RPMI7951 (cell line): ENCODE data around the gene SSH2. TPM values are rescaled to one million over a fixed set of nuclear protein-coding genes. Genes with fewer than 3 reads are reported as not detected.

Experiments used
- DNase-seq: peaks from one replicate; pipeline ENCODE4 v3.0.0-alpha.2; 2012; ENCODE audit warnings: low read depth
- total RNA-seq: library from RNA; depleted of rRNA; stranded (reverse); fragments of >200 nt; shearing (Covaris generic); gene quantifications from 2 replicates; pipeline ENCODE4 v1.2.3, GENCODE V29; 2014

The SSH2 gene
- total RNA-seq, 1 experiment from 2014 or later = 8.7 TPM

DNA sequence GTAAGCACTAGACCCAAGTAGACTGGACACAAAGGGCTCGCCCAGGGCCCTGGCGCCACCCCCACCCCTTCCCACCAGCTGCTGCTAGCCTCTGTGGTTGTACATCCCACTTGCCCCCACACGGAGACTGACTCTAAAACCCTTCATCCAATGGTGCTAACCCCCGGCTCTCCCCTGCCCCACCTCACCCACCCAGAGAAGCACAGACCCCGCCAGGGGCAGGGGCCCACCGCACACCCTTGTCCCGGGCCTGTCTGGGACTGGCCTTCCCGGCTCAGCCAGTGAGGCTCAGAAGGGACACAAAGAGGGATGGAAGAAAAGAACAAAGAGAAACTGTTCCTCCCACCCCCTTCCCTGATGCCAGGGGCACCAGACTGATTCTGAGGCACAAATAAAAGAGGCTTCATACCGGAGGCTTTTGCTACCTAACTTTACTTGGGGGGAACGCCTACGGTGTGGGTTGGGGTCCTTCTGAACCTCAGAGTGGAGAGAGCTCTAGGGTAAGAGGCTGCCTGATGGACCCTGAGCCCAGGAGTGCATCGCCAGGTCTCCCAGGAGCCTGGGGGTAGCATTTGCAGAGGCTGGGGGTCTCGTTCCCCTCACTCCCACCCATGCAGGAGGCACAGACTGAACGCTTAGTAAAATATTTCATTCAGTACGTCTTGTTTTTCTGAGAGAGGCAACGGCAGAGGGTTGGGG lies 315.5 kb downstream of the SSH2 start:
- no peak for DNase-seq

DNA sequence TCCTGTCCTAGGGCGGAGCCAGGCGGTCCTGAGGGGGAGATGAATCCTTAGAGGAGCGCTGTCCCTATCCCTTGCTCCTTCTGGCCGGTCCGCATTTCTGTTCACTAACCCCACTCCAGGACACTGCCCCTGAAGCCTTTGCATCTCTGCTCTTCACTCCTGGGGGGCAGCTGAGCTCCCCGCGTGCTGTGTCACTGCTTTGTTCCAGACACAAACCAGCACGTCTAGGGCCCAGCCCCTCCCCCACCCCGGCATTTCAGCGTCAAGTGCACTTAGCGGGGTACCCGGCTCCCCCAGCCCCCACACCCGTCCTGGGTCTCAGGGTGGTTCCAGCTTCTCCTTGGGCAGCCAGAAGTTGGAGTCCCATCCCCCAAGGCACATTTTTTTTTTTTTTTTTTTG lies 316.2 kb downstream of the SSH2 start:
- DNase-seq = no peak

DNA sequence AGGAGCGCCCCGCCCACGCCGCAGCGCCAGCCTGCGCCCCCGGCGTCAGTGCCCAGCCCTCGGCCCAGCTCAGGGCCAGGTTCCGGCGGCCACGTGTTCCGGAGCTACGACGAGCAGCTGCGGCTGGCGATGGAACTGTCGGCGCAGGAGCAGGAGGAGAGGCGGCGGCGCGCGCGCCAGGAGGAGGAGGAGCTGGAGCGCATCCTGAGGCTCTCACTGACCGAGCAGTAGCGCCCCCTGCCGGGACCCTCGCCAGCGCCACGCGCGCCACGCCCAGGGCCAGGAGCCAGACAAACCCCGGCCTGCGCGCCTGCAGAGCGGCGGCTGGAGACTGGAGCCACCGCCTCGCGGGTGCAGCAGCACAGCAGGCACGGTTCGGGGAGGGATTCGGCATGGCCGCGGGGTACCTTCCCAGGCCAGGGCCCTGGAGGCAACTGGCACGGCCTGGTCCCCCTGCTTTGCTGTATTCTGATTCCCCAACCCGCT lies 316.6 kb downstream of the SSH2 start:
- no peak for DNase-seq

DNA sequence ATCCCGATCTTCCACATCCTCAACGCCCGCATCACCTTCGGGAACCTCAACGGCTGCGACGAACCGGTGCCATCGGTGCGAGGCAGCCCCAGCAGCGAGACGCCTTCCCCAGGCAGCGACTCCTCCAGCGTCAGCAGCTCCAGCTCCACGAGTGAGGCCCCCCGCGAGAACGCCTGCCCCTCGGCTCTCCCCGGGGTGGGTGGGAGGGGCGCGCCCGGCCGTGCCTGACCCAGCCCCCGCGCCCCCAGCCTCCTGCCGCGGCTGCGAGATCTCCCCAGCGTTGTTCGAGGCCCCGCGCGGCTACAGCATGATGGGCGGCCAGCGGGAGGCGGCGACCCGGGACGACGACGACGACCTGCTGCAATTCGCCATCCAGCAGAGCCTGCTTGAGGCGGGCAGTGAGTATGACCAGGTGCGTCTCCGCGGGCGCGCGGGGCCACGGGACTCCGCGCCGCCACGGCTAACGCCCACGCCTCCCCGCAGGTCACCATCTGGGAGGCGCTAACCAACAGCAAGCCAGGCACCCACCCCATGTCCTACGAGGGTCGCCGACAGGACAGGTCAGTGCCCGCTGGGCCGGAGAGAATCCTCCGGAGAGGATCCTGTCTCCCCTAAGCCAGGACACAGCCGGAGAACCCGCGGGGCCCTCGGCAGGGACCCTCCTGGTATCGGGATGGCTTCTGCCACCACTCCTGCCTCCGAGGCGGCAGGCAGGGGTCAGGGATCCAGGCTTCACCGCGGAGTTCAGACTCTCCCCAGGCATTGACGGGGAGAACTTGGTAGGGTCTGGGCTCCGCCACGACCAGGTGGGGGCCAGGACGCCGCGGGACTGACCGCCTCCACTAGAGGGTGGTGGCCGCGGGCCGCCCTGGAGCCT lies 317.4 kb downstream of the SSH2 start:
- no peak for DNase-seq

DNA sequence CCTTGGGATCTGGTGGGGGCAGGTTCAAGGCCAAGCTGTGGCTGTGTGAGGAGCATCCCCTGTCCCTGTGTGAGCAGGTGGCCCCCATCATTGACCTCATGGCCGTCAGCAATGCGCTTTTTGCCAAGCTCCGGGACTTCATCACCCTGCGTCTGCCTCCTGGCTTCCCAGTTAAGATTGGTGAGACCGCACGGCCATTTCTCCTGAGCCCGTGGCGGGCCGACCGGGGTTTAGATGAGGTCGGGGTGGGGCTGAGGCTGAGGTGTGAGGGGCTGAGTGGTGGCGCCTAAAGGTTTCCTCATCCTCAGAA lies 318.0 kb downstream of the SSH2 start:
- no peak for DNase-seq

DNA sequence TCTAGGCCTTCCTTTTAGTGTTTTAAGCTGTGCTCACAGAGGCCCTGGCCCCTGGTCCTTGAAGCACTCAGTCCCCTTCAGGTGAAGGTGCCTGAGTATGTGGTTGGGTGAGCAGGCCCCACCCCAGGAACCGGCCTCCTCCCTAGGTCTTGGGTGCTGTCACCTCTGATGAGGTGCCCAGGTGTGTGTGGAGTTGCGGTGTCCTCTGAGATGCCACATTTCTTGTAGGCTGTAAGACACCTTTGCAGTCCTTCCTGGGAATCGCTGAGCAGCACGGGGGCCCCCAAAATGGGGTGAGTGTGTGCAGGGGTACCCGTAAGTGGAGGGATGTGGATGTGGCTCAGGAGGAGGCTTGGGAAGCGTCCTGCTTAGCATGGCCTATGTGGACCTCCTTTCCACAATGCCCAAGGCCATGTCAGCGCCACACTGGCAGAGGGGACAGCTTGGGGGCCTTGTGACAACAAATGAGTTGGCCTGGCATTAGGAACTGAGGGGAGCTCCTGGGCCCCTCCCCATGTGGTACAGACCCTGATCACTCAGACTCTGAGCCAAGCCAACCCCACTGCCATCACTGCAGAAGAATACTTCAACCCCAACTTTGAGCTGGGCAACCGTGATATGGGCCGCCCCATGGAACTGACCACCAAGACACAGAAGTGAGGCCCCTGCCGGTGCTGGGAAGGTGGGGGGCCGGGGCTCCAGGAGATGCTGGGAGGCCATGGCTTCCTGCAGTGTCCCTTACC lies 318.5 kb downstream of the SSH2 start:
- no peak for DNase-seq

DNA sequence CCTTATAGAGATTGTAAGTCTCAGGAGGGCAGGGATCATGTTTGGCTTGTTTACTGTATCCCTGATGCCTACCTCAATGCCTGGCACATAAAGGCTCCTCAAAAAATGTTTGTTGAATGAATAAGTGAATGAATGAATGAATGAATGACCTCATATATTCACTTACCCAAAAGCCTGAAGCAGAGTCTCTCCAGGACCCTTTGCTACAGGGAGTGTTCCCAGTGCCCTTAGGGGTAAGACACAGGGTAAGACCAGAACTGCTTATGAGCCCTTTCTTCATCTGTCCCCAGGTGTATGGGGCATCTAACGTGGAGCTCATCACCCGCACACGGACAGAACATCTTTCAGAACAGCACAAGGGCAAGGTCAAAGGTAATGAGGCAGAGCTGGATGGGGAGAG lies 319.6 kb downstream of the SSH2 start:
- no peak for DNase-seq

DNA sequence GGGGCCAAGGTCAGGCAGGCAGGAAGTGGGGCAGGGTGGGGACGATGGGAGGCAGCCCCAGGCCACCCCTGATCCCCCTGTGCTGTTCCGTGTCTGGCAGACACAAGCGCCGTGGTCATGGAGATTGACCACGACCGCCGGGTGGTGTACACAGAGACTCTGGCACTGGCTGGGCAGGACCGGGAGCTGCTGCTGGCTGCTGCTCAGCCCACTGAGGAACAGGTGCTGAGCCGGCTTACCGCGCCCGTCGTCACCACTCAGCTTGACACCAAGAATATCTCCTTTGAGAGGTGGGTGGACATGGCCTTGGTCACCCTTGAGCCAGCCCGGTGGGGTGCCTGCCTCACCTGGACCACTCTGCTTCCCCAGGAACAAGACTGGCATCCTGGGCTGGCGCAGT lies 321.0 kb downstream of the SSH2 start:
- no peak for DNase-seq

DNA sequence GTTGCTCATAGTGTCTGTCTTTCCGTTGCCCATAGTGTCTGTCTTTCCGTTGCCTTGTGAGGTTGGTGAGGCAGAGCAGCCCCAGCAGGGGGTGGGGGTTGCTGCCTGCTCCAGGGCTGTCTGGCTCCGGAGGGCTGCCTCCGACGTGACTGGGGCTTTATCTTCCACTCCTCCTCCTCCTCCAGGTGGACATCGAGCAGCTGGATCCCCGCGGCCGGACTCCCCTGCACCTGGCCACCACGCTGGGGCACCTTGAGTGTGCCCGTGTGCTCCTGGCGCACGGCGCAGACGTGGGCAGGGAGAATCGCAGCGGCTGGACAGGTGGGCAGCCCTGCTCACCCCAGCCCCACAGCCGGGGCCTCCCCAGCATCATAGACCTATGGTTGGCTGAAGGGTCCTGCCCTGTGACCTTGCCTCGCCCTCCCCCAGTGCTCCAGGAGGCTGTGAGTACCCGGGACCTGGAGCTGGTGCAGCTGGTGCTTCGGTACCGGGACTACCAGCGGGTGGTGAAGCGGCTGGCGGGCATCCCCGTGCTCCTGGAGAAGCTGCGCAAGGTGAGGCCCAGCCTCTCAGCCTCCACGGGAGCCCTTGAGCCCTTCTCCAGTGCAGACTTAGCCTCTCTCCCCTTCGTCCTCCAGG lies 322.4 kb downstream of the SSH2 start:
- DNase-seq = no peak

DNA sequence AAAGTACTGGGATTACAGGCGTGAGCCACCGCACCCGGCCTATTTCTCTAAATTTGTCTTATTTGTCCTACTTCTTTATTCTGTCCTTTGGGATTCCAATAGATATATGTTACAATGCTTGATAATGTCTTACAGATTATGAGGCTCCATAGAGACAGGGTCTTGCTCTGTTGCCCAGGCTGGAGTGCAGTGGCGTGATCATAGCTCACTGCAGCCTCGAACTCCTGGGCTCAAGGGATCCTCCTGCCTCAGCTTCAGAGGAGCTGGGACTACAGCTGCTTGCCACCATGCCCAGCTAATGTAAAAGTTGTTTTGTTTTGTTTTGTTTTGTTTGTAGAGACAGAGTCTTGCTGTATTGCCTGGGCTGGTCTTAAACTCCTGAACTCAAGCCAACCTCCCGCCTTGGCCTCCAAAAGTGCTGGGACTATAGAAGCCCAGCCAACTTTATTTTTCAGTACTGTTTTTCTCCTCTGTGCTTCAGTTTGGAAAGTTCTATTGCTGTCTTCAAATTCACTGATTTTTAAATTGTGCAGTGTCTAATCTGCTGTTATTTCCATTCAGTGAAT lies 326.8 kb downstream of the SSH2 start:
- DNase-seq = no peak

DNA sequence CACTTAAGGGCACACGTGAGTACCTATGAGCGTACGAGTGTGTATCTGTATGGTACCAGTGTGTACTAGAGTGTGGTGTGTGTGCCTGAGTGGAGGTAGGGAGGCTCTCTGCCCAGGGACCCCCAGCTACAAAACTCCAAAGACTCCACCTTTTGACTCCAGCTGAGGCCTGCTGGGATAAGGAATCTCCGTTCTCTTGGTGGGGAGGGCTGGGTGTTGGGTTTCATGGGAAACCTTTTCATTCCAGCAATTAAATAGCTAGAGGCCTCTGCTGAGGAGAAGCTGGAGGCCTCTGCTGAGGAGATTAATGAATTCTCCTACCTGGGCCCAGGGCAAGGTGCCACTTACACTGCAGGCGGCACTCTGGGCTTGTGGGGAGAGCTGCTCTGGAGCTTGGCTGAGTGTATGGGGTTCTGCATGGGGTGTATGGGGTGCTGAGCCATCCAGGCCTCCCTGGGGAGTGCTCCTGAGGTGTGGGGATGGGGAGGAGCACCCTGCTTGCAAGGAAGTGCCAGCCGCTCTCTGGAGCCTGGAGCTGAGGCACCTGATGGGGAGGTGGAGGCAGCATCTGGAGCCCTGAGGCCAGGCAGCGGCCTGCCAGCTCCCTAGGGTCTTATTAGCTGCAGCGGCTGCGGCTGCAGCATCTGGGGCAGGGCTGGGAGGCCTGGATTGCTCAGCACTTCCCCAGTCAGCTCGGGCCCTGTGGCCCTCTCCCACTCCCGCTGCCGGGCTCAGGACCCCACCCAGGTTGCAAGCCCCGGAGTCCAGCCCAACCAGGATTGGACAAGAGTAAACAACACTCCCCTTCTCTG lies 332.5 kb downstream of the SSH2 start:
- DNase-seq = no peak

DNA sequence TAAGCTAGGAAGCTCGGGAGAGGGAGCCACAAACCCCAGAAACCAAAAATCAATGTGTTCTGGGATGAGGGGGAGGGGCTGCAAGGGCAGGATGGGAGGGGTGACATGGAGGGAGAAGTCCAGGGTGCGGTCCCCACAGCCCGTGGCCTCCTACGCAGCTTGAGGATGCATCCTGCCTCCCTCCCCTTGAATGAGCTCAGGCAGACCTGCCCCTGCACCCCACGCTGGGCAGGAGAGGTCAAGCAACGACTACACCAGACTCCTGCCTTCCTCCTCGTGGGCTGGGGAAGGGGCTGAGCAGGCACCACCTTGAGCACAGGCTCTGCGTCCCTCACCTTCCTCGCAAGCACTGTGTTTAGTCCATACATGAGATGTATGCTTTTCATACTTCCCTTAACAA lies 333.2 kb downstream of the SSH2 start:
- DNase-seq = no peak

DNA sequence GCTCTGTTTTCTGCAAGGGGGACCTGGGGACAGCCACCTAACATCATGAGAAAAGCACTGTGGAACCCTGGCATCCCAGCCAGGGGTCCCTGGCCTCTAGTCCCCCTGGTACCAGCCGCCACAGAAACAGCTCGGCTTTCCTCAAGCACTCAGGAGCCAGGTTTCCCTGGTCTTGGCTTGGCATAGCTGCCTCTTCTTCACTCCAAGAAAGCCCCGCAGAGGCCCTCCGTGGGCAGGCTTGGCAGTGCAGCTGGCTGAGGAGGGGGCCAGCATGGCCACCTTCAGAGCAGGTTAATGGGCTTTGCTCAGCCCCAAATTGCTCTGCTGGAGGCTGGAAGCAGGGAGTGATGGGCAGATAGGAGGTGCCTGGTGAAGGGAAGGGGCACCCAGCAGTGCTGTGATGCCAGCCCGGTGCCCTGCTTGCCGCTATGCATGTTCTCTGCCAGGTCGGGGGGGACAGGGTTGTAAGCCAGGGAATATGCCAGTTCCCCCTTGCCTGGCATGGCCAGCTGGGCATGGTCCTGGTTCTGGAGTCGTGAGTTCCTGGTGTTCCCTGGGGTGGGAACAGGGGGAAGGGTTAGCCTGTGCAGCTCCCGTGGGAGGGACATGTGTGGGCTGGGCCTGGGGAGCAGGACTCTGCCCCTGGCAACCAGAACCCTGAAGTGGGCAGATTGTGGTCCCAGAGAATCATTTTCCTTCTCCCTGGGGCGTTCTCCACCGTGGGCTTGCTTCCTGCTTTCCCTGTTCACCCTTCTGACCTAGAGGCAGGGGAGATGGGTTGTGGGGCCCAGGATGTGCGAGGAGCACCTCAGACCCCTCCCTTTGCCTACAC lies 333.9 kb downstream of the SSH2 start:
- no peak for DNase-seq

DNA sequence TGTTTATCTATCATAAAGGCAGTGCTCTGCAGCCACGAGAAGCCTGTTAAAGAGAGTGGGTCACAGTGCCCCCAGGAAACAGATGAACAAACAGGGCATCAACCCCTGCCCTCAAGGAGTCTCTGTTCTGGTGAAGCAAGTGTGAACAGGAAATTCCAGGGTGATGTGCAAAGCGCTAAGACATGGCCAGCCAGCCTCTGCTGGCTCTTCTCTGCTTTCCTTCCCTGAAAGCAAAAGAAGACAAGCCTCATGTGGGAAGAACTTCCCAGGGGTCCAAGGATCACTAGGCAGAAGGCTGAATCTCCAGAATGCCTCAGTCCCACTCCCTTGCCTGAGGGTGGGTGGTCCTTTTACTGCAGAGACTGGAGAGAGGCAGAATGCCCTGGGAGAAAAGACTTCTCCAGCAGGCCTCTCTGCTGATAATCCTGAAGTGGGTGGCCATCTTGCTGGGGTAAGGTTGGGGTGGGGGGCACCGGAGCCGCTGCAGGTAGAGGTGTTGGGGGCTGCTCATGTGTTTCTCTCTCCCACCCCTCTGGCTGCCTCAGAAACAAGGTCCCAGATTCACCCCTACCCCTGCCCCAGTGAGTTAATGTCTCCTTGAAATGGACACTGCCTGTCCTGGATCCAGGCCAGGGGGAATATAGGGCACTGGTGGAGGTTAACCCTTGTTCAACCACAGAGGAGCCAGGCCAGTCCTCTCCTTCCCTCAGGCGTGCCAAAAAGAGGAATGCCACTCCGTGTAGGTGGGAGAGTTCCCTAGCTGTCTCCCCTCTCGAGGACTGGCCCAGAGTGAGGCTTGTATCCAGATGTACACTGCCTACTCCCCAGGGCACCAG lies 334.7 kb downstream of the SSH2 start:
- no peak for DNase-seq

DNA sequence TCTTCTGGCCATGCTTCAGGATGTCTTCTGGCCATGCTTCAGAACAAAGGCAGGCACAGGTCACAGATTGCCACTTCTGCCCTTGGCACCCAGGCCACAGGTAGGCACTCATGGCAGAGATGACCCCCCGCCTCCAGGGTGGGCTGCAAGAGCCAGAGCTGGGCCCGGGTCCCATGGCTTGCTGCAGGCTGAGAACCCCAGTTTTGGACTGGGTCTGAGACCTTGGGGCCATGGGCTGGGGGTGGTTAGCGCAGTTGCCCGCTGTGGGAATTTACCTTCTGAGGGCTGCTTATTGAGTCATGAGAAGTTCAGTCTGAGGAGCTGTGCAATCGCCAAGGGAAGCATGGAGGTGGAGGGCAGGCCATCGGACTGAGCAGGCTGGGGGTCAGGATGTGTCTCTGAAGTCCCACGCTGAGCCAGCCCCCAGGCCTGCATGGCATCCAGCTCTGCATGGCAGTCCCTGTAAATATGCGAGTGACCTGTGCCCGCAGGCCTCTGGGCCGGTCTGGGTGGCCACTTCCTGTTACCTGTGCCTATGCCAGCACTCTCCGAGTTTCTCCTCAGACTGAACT lies 335.4 kb downstream of the SSH2 start:
- no peak for DNase-seq

DNA sequence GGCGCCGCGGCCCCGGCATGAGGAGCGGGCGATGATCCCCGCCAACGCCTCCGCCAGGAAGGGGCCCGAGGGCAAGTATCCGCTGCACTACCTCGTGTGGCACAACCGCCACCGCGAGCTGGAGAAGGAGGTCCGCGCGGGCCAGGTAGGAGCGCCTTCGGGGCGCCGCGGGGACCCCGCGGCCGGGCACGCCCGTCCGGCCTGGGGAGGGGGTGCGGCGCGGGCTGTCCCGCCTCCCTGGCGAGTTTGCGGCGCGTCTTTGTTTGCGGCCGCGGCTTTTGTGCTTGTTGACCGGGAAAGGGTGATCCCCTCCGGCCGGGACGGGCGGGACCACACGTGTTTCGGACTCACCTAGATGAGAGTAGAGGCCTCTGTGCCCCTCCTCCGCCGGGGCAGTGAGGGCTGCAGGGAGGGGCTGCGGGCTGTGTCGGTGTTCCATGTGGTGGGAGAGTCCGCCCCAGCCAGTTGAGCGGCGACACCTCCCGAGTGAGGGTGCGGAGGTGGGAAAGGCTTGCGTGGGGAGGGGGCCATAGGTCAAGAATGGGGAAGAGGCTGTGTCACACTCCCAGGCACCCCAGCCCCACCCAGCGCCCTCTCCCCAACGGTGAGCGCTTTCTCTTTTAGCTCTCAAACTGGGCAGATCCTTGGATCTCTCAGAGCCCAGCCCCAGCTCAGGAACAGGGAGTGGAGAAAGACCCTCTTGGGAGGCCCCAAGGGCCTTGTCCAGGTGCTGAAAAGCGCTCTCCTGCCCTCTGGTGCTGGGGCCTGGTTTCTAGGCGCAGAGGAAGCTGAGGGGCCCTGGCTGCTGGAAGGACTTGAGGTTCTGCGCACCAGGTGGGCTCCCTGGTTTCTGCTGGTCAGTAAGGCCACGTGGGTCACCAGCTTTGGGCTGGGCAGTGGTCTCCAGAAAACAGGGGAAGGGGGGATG lies 336.2 kb downstream of the SSH2 start:
- no peak for DNase-seq

DNA sequence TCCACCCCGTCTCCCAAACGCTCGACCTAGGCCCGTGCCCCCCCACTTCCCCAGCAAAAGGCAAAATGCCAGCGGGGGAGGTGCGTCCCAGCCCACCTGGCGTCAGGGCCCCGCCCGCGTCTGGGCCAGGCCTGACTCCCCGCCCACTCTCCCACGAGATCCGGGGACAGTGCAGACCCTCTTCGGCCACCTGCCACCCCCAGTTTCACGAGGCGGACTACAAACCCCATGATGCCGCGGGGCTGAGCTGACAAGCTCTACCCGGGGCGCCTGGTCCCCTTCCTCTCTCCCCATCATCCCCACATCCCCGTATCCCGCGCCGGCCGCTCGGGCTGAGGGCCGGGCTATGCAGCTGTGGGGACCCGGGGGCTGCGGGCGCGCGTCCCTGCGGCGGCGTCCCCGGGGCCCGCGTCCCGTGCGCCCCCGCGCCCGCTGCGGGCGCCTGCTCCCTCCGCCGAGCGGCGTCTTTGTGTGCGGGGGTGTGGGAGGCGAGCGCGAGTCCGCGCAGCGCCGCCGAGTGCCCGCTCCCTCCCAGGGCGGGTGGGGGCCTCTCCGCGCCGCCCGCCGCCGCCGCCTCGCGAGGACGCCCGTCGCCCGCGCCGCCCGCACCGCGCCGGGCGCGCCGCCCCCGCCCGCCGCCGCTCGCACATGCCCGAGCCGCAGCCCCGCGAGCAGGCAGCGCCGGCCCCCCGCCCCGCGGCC lies 337.0 kb downstream of the SSH2 start, which contains the start of gene ANKRD13B:
Gene ANKRD13B, plus strand, starts transcription at position 283 of the 702 bp plus-strand sequence. CDS start 490 bp downstream, outside the sequence.
- no peak for DNase-seq
